IgD-negative memory B cell (primary cell): ENCODE results near the gene ZNF322. TPM values are rescaled to one million over a fixed set of nuclear protein-coding genes. Genes with fewer than 3 reads are reported as not detected.
"Not testable (repeated sequence)": the region's sequence is repeated elsewhere in the genome, so short reads cannot be mapped to it uniquely, and the experiment has no call there.

Experiments
- H3K27ac Mint-ChIP-seq, 3 donors: one replicate each; pipeline ENCODE4 v1.8.0; 2020 to 2022; ENCODE audit warnings: mild to moderate bottlenecking in 3 of 3, mixed read lengths in 3 of 3, moderate library complexity in 1 of 3
- H3K27me3 Mint-ChIP-seq: one replicate; pipeline ENCODE4 v1.8.0; 2021; ENCODE audit warnings: mixed read lengths
- H3K36me3 Mint-ChIP-seq: one replicate; pipeline ENCODE4 v1.8.0; 2020; ENCODE audit warnings: mild to moderate bottlenecking, mixed read lengths
- H3K4me1 Mint-ChIP-seq, 3 donors: one replicate each; pipeline ENCODE4 v1.8.0; 2020 to 2022; ENCODE audit warnings: mixed read lengths in 3 of 3, mild to moderate bottlenecking in 1 of 3
- H3K4me3 Mint-ChIP-seq, 4 donors: one replicate each; pipeline ENCODE4 v1.8.0; 2020 to 2022; ENCODE audit warnings: mild to moderate bottlenecking in 4 of 4, mixed read lengths in 4 of 4, moderate library complexity in 3 of 4
- H3K9me3 Mint-ChIP-seq, 3 donors: one replicate each; pipeline ENCODE4 v1.8.0; 2020 to 2021; ENCODE audit warnings: mixed read lengths in 3 of 3, mild to moderate bottlenecking in 1 of 3
- polyA plus RNA-seq: library from polyadenylated mRNA; unstranded; fragments of 300-500 nt; fragmentation: Illumina TruSeq; gene quantifications from one replicate; pipeline ENCODE4 v1.2.3, GENCODE V29; 2021

The ZNF322 gene, protein sequence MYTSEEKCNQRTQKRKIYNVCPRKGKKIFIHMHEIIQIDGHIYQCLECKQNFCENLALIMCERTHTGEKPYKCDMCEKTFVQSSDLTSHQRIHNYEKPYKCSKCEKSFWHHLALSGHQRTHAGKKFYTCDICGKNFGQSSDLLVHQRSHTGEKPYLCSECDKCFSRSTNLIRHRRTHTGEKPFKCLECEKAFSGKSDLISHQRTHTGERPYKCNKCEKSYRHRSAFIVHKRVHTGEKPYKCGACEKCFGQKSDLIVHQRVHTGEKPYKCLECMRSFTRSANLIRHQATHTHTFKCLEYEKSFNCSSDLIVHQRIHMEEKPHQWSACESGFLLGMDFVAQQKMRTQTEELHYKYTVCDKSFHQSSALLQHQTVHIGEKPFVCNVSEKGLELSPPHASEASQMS
- 9.7 TPM for polyA plus RNA-seq

DNA sequence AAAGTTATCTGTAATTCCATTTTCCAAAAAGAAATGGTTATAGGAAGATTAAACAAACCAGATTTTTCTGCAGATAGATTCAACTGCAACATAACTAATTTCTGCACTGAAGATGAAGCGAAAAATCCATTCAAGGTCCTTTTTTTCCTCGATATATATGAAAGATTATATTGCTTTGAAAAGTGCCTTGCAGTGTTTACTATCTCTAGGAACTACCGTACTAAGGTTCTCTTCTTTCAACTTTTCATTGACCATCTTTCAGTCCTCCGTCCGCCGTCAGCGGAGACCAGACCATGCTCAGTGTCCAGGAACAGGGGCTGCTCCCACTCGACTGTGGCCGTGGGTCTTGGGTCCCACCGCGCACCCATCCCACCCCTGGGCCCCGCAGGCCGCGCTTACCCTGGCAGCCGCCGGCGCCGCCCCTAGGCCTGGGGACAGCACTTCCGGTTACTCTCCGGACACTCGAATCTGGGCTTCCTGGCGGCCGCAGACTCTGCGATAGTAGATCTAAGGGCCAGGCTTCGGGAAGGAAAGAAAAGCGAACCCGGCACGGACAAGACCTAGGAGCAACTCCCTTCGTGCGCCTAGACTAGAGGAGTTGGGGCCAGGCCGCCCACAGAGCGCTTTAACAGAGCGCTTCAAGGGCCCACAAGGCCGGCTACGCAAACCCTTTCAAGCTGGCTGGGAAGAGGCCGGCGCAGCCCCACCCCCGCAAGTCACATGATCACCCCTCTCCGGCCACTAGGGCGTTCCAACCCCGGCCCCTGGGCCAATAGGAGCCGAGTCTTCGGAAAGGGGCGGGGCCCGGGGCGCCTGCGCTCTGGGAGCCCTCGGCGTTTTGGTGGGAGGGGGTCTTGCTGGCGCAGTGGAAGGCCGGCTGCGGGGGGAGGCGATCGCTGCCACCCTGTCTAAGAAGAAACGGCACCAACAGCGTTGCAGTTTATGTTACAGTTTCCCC, at the start of gene ZNF322:
TSS of gene ZNF322 (minus strand) at position 705 of the 958 bp plus-strand sequence. CDS start 21,193 bp downstream, outside the sequence.
- peaks cover 11% of the 10 kb centered on the region for H3K36me3 Mint-ChIP-seq
- H3K9me3 Mint-ChIP-seq, result no peaks in the 10 kb centered on the region
- H3K27ac Mint-ChIP-seq, result peak within 1 kb of the TSS; percentile 37 to 89 (median 84)
- H3K4me1 Mint-ChIP-seq, result peaks cover 19 to 28% (median 27%) of the 10 kb centered on the region in 3 donors
- peaks cover 9% of the 10 kb centered on the region for H3K27me3 Mint-ChIP-seq
- peak within 1 kb of the TSS; percentile 82 to 96 (median 88) for H3K4me3 Mint-ChIP-seq

DNA sequence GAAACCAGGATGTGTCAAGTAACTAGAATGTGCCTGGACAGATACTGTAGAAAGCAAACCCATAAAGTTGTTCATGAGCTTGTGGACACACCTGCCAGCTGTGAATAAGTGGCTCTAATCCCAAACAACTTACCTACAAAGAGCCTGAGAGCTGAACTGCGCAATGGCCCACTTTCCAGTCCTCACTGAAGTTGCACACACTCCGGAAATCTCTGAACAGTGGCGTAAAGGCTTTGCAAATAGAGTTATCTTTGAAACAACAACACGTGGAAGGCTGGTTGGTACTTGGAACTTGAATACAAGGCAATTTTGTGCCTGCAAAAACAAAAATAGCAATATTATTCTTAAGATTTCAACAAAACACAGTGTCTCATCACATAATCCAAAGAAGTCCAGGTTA, 46.2 kb upstream of the ZNF322 start:
- H3K27ac Mint-ChIP-seq, H3K36me3 Mint-ChIP-seq, H3K4me1 Mint-ChIP-seq, H3K9me3 Mint-ChIP-seq, H3K27me3 Mint-ChIP-seq, H3K4me3 Mint-ChIP-seq: not testable (repeated sequence)

DNA sequence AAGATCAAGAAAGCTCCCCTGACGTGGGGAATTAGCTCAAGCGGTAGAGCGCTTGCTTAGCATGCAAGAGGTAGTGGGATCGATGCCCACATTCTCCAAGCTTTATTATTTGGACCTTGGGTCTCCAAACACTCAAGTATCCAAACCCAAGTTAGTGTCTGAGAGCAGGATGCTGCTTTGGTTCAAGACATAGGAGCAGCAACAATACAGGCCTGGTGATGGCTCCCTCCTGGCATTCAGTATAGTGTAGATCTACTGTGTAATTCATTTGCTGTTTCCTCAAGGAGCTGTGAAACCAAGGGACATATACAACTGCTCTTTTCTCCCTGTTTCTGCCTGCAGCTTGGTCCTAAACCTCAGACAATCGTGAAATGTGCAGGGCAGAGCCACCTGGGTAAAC, 45.8 kb upstream of the ZNF322 start:
- H3K27ac Mint-ChIP-seq, H3K9me3 Mint-ChIP-seq, H3K4me1 Mint-ChIP-seq, H3K27me3 Mint-ChIP-seq, H3K36me3 Mint-ChIP-seq, H3K4me3 Mint-ChIP-seq: not testable (repeated sequence)

DNA sequence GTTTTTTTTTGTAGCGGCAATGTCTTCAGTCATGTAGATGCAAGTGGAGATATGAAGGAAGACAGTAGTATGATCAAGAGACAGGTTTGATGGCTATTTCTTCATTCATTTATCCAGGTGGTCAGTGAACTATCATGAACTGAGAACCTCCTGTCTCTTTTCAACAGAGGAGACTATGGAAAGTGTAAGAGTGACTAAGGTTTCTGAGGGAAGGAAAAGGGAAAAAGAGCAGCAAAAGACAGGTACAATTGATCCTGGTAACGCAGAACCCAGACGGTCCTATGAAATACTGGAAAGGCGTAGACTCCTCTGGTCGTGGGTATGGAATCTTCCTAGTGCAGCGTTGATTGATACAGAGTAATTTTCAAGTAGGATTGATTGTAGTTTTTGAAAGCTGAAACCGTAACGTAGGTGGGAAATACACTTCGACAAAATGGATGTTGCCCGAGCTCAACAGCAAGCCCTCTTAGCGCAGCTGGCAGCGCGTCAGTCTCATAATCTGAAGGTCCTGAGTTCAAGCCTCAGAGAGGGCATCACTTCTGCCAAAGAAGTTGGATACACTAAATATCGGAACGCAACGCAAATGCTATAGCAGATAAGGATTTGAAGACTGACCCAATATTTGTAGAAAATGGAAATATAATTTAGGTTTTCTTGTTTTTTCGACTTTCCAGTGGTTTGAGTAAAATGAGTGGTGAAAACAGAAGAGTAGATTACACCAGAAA, 41.6 kb upstream of the ZNF322 start:
- not testable (repeated sequence) for H3K36me3 Mint-ChIP-seq, H3K27ac Mint-ChIP-seq, H3K4me1 Mint-ChIP-seq, H3K4me3 Mint-ChIP-seq, H3K27me3 Mint-ChIP-seq, H3K9me3 Mint-ChIP-seq

DNA sequence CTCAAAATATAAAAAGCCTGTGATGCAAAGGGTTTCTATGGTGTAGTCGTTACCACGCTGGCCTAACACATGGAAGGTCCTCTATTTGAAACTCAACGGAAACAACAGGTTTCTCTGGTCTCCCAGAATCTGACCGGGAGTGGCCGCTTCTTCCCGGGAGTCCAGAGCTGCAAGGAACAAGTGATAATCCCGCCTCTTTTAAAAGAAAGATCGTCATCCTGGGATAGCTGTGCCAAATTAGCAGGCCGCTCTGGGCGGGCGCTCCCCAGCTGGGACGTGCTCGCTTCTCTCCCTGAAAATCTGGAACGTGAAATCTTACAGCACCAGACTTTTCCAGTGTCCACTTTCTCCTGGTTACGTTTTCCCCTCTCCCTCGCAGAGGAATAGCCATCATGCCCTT, 38.0 kb upstream of the ZNF322 start:
- not testable (repeated sequence) for H3K36me3 Mint-ChIP-seq, H3K27ac Mint-ChIP-seq, H3K27me3 Mint-ChIP-seq, H3K4me1 Mint-ChIP-seq, H3K9me3 Mint-ChIP-seq, H3K4me3 Mint-ChIP-seq

DNA sequence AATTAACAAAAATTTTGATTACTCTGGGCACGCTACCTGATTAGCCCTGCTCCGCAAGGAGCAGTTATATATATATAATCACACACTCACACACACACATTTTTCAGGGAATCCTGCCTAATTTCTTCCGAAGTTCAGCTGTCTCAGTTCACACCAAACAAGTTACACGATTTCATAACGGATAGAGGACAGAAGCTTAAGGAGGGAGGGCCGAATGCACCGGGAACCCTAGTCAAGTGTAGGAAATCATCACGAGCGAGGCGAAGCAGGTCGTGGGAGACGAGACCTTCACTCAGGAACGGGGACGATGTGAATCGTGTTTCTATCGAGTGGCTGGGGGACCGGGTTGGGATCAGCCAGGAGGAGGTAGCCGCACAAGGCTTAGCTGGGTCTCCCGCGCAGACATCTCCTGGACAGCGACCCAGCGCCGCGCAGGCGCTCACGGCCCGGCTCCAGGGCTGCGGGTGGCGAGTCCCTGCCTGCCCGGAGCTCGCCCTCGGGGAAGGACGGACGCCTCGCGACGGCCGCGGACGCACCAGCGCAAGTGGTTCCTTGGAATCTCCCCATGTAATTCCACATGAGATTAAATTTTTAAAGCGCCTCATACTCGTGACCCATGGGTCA, 29.9 kb upstream of the ZNF322 start:
- not testable (repeated sequence) for H3K27ac Mint-ChIP-seq, H3K4me3 Mint-ChIP-seq, H3K4me1 Mint-ChIP-seq, H3K9me3 Mint-ChIP-seq, H3K36me3 Mint-ChIP-seq, H3K27me3 Mint-ChIP-seq

DNA sequence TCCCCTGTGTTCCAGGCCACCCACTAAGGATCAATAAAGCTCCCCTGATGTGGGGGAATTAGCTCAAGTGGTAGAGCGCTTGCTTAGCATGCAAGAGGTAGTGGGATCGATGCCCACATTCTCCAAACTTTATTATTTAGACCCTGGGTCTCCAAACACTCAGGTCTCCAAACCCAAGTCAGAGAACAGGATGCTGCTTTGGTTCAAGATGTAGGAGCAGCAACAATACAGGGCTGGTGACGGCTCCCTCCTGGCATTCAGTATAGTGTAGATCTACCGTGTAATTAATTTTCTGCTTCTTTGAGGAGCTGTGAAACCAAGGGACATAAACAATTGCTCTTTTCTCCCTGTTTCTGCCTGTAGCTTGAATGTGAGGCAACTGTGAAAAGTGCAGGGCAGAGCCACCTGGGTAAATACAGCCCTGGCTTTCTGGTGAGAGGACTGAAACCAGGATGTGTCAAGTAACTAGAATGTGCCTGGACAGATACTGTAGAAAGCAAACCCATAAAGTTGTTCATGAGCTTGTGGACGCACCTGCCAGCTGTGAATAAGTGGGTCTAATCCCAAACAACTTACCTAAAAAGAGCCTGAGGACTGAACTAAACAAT, 23.0 kb upstream of the ZNF322 start:
- not testable (repeated sequence) for H3K9me3 Mint-ChIP-seq, H3K27me3 Mint-ChIP-seq, H3K4me3 Mint-ChIP-seq, H3K27ac Mint-ChIP-seq, H3K4me1 Mint-ChIP-seq, H3K36me3 Mint-ChIP-seq

DNA sequence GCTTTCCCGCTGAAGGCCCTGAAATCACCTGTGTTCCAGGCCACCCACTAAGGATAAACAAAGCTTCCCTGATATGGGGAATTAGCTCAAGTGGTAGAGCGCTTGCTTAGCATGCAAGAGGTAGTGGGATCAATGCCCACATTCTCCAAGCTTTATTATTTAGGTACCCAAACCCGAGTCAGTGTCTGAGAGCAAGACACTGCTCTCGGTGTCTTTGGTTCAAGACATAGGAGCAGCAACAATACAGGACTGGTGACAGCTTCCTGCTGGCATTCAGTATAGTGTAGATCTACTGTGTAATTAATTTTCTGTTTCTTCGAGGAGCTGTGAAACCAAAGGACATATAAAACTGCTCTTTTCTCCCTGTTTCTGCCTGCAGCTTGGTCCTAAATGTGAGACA, 13.7 kb upstream of the ZNF322 start:
- not testable (repeated sequence) for H3K27ac Mint-ChIP-seq, H3K27me3 Mint-ChIP-seq, H3K9me3 Mint-ChIP-seq, H3K4me3 Mint-ChIP-seq, H3K4me1 Mint-ChIP-seq, H3K36me3 Mint-ChIP-seq

DNA sequence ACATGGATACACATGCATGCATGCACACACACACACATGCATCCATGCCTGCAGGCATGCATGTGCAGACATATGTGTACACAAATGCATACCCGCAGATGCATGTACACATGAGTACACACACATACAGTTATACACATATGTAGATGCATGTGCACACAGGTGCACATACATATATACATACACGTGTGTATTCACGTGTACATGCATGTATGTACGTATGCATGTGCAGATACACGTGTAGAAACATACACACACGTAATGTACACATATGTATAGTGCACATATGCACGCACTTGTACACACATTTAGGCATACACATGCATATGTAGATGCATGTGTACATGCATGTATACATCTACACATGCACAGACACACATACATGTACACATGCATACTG, 11.0 kb upstream of the ZNF322 start:
- H3K9me3 Mint-ChIP-seq, H3K4me1 Mint-ChIP-seq, H3K36me3 Mint-ChIP-seq, H3K27ac Mint-ChIP-seq, H3K4me3 Mint-ChIP-seq: not testable (repeated sequence)
- H3K27me3 Mint-ChIP-seq, result peaks cover 11% of the 10 kb centered on the region

DNA sequence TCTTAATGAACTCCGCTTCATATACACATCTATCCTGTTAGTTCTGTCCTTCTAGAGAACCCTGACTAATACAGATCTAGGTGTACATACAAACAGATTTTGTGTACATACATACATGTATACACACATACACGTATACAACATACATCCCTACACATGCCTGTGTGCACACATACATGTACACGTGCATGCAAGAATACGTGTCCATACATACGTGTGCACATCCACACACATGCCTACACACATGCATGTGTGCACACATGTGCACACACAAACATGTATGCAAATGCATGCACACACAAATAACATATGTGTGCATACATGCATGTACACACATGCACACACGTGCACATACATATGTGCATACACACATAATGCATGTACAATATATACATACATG, 10.5 kb upstream of the ZNF322 start:
- H3K27ac Mint-ChIP-seq, H3K36me3 Mint-ChIP-seq, H3K4me3 Mint-ChIP-seq, H3K4me1 Mint-ChIP-seq, H3K9me3 Mint-ChIP-seq: not testable (repeated sequence)
- H3K27me3 Mint-ChIP-seq, result peaks cover 14% of the 10 kb centered on the region

DNA sequence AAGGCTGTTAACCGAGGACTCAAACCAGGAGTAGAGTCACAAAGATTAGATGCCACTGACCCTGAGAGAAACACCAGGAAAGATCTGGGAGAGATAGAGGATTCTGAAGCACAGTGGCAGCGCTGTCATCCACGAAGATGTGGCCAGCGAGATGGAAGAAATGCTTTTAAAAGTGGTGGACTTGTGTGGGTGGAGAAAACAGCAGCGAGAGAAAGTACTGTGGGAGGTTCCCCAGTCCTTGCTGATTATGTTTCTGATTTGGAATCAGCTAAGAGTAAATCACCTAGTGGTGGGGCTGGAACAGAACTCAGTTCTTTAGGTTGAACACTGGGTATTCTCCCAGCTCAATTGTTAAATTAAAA, 435 bp upstream of the ZNF322 start:
- Mint-ChIP-seq H3K4me3 (peak overlapping the region; percentile 82 to 96 (median 88)), H3K27me3 (peaks cover 12% of the 10 kb centered on the region), H3K36me3 (peaks cover 8% of the 10 kb centered on the region), H3K9me3 (no peaks in the 10 kb centered on the region), H3K27ac (peak overlapping the region; percentile 37 to 89 (median 84)), H3K4me1 (peaks cover 19 to 25% (median 20%) of the 10 kb centered on the region in 3 donors)

DNA sequence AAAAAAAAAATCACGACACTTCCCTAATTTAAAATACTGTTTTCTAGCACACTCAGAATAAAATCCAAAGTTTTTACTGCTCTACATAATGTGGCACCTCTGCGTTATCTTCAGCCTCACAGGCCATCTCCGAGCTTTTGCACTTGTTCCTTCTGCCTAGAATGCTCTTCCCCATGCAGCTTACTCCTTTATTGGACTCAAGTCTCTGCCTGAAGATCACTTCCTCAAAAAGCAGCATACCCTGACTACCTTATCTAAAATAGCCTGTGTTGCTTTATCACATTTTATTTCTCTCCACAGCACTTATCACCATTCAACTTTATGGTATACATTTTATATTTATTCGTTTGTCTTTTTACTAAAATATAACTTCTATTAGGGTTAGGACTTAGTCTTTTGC, 2.3 kb downstream of the ZNF322 start:
- Mint-ChIP-seq H3K9me3 (peaks cover 0 to 2% (median 0%) of the 10 kb centered on the region in 3 donors), H3K27me3 (peaks cover 3% of the 10 kb centered on the region), H3K4me1 (peaks cover 19 to 33% (median 28%) of the 10 kb centered on the region in 3 donors), H3K36me3 (peaks cover 17% of the 10 kb centered on the region), H3K4me3 (peak overlapping the region in 3 of 4 donors; percentile 39 to 82 (median 55)), H3K27ac (peak overlapping the region in 2 of 3 donors; percentile 20 to 53)

DNA sequence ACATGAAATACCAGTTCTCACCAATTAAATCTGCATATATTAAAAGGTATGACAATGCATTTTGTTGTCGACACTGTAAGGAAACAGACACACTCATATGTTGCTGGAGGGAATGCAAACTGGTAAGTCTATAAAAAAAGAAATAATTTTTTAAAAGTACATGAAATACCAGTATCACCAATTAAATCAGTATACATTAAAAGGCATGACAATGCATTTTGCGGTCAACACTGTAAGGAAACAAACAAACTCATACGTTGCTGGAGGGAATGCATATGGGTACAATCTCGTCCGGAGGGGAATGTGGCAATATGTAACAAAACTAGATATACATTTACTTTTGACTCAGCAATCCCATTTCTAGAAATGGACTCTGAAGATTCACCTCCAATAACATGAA, 6.5 kb downstream of the ZNF322 start:
- peaks cover 17 to 28% (median 20%) of the 10 kb centered on the region in 3 donors for H3K4me1 Mint-ChIP-seq
- peaks cover 34% of the 10 kb centered on the region for H3K36me3 Mint-ChIP-seq

DNA sequence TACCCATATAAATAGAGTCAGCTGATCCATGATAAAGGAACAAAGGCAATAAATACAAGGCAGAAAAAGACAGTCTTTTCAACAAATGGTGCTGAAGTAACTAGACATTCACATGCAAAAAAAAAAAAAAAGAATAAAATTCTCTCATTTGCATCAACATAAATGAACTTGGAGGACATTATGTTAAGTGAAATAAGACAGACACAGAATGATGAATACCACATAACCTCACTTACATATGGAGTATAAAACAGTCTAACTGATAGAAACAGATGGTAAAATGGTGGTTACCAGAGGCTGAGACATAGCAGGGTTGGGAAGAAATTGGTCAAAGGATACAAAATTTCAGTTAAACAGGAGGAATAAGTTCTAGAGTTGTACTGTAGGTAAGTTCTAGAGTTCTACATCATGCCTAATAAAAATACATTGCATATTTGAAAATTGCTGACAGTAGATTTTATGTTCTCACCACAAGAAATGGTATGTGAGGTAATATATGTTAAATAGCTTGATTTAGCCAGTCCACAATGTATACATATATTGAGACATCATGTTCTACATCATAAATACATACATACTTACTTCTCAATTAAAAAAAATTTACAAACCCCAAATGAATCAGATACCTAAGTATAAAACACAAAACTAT, 8.3 kb downstream of the ZNF322 start:
- peak overlapping the region in 1 of 4 donors; percentile 13 for H3K4me3 Mint-ChIP-seq
- peaks cover 0 to 25% (median 7%) of the 10 kb centered on the region in 3 donors for H3K9me3 Mint-ChIP-seq
- H3K4me1 Mint-ChIP-seq, result peaks cover 9 to 19% (median 10%) of the 10 kb centered on the region in 3 donors
- no peak overlapping the region for H3K27ac Mint-ChIP-seq
- H3K36me3 Mint-ChIP-seq, result peaks cover 32% of the 10 kb centered on the region
- H3K27me3 Mint-ChIP-seq, result no peaks in the 10 kb centered on the region

More for the DNA sequence above, 6.5 kb downstream of the ZNF322 start:
- no peak overlapping the region for H3K4me3 Mint-ChIP-seq
- peaks cover 0 to 22% (median 7%) of the 10 kb centered on the region in 3 donors for H3K9me3 Mint-ChIP-seq
- no peak overlapping the region for H3K27ac Mint-ChIP-seq
- H3K27me3 Mint-ChIP-seq, result no peaks in the 10 kb centered on the region
